Kidney glomerular epithelial cell (primary cell): ENCODE data around the gene TAS2R7.
A peak's percentile ranks its signal among the peaks of the same experiment; 100 is the strongest.
"Not testable (repeated sequence)": the region's sequence is repeated elsewhere in the genome, so short reads cannot be mapped to it uniquely, and the experiment has no call there.

ENCODE experiments used
- DNase-seq: peaks from one replicate; lab custom pipeline; 2025; lab: John Stamatoyannopoulos, UW

Gene TAS2R7, protein sequence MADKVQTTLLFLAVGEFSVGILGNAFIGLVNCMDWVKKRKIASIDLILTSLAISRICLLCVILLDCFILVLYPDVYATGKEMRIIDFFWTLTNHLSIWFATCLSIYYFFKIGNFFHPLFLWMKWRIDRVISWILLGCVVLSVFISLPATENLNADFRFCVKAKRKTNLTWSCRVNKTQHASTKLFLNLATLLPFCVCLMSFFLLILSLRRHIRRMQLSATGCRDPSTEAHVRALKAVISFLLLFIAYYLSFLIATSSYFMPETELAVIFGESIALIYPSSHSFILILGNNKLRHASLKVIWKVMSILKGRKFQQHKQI

DNA sequence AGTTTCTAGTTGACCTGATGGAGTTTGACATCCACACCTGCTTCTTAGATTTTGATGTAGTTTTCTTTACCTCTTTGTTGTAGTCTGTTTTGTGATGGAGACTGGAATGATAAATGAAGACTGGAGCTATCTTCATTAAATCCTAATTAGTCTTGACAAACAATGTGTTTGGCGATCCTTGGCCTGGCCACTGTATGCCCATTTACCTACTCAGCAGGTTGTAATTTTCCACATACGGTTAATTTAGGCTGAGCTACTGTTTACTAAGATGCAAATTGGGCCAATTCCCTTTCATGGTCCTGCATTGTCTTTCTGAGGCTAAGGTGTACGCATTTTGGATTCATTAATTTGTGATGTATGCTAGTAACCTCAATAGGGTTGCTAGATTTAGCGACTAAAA lies at the start of gene TAS2R7:
Gene TAS2R7, minus strand, starts transcription at position 41 of the 400 bp plus-strand sequence. CDS start 57 bp downstream, outside the sequence.
- DNase-seq = no peak

DNA sequence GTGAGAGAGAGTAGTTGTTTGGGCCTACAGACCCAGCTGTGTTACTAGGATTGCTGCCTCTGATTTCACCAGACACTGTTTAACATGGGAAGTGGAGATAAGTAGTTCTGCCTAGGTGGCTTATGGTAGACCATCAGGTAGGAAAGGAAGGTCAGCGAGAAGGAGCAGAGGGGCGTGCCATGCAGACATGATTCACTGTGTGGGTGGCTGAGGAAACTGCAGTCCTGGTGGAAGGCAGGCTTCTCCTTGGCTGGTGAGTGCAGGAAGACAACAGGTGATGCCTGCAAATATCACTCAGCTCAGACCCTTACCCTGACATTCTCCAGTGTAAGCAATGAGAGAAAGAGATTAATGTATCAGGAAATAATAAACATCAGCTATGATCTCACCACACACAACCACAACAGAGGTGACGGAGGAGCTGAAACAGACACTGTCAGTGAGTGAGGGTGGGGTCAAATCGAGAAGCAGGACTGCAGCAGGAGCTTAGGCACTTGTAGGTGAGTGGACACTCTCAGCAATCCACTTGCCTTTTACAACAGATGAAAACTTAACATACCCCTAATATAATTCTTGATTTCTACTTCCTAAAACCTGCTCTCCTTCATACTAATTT lies 48.9 kb upstream of the TAS2R7 start:
- peak; percentile 0 for DNase-seq

DNA sequence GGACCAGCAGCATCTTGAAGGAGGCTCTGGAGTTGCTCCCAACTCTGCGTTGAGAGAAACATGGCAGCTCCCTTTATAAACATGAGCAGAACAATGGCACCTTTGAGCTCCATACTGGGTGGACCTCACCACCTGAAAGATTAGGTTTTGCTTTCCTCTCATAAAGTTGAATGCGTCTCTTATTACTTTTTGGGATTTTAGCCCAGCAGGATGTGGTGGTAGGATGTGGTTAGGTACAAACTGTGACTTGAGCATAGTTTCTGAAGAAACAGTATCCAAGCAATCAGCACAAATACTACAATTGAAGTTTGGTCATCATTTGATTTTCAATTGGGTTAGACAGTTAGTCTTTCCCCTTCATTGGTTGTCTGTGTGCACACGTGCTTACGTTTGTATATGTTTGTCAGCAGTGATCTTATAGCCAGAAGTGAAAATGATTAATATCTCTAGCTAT lies 47.0 kb upstream of the TAS2R7 start, which contains the start of gene PRR4:
Gene PRR4, minus strand, starts transcription at position 51 of the 454 bp plus-strand sequence. Its CDS starts 38 bp downstream, at position 13.
- DNase-seq = no peak

DNA sequence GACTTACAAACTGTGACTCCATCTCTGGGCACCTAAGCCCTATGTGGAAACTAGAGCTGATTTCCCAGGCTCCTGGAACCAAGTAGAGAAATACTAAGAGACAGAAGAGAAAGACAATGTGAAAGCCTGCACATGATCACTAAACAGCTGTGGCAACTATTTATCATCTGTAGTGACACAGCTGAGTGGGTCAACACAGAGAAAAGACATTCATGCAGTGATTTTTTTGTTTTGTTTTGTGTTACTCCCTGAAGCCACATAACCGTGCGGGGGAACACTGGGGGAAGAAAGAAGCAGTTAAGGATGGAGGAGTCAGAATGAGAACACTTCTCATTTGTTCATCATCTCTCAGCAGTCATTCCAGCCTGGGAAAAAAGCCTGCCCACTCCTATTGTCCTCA lies 45.3 kb upstream of the TAS2R7 start:
- peak; percentile 34 for DNase-seq

DNA sequence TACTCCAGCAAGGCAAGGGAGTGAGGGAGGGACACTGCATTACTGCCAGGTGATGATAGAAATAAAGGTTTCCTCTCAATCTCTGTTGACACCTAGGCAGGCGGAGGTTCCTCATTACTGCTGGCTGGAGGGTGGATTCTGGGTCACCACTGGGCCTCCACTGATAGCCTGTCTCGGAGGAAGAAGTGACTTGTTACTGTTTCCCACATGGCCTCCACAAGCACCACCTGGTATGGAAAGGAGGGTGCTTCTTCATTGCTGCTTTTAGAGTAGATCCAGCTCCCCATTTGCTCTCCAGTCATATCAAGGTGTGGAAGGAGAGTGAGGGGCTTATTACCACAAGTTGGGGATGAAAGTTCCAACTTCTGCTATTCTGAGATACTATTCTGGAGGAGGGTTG lies 40.4 kb upstream of the TAS2R7 start:
- no peak for DNase-seq

DNA sequence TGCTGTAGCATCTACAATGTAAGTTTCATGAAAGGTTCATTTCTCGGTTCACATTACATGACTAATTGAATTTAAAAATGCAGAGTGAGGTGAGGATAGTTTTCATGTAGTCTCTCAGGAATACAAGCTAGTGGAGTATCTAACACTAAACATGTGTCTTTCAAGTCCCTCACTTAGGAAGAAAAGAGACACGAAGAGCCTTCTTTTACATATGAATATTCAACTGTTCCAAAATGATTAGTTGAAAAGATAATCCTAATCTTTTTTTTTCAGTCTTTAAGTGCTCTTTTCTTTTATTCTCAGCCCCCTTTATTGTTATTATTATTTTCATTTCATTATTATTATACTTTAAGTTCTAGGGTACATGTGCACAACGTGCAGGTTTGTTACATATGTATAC lies 36.0 kb upstream of the TAS2R7 start:
- DNase-seq = no peak

GRCh38 chr12:10829994-10830393 lies 27.6 kb upstream of the TAS2R7 start:
- DNase-seq = no peak

GRCh38 chr12:10826258-10826657 lies 23.8 kb upstream of the TAS2R7 start, which contains the start of gene TAS2R10:
TSS of gene TAS2R10 (minus strand) at chr12:10826358. CDS start at chr12:10826269, 89 bp downstream.
- DNase-seq = no peak

DNA sequence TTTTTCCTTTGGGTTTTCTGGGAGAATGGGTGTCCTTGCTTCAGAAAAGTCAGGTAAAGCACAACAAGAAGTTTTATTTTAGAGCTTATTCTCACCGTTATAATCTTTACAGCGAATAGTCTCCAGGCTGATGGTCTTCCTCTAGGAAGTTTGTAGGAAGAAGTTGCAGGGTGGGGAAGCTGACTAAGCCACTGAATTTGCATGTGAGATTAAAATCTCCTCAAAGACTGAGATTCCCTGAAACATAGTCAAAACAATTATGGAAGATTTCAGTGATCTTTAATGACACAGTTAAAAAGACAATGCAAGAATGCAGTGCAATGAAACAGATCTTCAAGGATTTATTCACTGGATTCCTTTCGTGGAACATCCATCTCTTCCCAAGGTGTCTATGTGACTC lies 22.5 kb upstream of the TAS2R7 start:
- DNase-seq = no peak

DNA sequence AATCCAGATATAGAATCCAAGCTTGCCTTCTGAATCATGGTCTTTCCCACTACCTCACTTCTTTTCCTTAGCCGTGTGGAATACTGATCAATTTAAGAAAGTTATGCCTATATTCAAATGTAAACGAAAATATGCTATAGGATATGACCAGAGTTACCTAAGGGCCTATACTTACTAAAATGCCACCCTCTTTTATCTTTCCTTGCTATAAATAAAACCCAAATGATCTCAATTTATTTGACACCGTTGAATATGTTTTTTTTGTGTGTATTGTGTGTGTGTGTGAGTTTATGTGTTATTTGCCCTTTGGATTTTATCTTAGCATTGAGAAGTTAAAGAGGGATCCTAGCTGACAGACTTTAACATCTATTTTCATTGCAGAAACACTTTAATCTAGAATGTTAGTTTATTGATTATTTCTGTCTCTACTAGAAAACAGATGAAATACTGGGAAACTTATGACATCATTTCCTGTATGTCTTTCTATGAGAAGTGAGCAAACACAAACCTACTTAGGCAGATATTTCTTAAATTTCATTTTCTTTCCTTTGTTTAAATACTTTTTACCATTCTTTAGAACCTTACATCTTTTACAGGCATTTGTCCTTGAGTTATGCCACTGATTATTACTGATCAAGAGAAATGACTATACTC lies 9.6 kb upstream of the TAS2R7 start:
- no peak for DNase-seq

- no peak for DNase-seq
Measured at GRCh38 chr12:10810068-10810467, 7.6 kb upstream of the TAS2R7 start, which contains the start of gene TAS2R9. TSS of gene TAS2R9 (minus strand) at chr12:10810168. CDS start at chr12:10810075, 93 bp downstream.

- DNase-seq = no peak
Measured at GRCh38 chr12:10807186-10807585, 4.8 kb upstream of the TAS2R7 start, which contains the start of gene TAS2R8. TSS of gene TAS2R8 (minus strand) at chr12:10807286. CDS start at chr12:10806980, 306 bp downstream.

DNA sequence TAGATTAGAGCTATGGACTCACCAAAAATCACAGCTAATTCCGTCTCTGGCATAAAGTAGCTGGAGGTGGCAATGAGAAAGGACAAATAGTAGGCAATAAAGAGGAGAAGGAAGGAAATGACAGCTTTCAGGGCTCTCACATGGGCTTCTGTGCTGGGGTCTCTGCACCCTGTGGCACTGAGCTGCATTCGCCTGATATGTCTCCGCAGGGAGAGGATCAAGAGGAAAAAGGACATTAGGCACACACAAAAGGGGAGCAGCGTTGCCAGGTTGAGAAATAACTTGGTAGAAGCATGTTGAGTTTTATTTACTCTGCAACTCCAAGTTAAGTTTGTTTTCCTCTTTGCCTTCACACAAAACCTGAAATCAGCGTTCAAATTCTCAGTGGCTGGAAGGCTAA lies 686 bp downstream of the TAS2R7 start:
- no peak for DNase-seq

- no peak for DNase-seq
Measured at GRCh38 chr12:10794222-10794621, 8.2 kb downstream of the TAS2R7 start.

- DNase-seq = not testable (repeated sequence)
Measured at GRCh38 chr12:10791769-10792168, 10.7 kb downstream of the TAS2R7 start.

GRCh38 chr12:10783252-10783651 lies 19.2 kb downstream of the TAS2R7 start:
- DNase-seq = no peak

DNA sequence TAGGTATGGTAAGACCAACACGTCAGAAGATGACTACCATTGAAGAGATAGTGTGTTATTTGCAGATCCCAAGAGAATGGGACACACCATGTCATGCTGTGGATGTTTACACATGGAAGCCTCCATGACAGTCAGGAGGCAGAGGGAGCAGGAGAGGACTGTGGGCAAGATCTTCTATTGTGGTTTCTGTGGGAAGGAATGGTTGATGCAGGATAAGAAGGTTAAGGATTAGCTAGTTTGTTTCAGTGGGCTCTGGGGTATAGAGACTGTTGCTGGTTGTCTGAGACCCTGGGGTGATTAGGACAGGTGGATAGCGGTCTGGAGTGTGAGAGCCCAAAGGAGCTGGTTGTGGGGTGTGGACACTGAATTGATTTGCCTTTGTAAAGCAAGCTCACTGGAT lies 23.3 kb downstream of the TAS2R7 start:
- DNase-seq = no peak

- peak; percentile 46 for DNase-seq
Measured at GRCh38 chr12:10771132-10771733, 31.2 kb downstream of the TAS2R7 start.

DNA sequence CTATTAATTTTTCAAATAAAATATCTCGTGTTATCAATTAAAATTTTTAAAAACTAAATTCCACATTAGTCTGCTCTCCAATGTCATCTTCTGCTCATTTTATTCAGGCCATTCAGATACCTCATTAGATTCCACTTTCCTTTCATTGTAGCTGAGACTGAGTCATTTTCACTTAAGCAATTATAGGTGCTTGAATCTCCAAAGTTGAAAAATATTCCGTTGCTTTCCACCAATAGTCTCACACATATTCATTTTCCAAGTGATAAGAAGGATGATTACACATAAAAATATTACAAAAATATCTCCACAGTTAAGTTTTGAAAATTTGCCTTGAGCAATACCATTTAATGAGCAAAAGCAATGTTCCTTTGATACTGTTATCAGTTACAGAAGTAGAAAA lies 42.8 kb downstream of the TAS2R7 start:
- DNase-seq = no peak

GRCh38 chr12:10756194-10756593 lies 46.2 kb downstream of the TAS2R7 start:
- DNase-seq = no peak

DNA sequence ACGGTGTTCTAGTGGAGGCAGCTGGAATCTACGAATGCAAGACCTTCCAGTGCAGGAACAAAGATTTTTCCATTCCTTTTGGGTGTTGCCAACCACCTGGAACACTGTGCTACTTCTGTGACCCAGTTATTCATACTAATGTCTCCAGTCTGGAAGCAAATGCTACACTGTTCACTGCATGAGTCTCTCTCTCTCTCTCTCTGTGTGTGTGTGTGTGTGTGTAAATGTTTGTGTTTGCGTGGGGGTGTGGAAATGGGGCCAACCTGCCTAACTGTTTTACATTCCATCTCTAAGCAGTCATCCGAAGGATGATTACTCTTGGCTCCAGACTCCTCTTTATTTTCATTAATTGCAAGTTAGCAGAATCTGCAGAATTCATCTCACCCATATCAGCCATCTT lies 49.4 kb downstream of the TAS2R7 start:
- DNase-seq = peak; percentile 91
